GM19099 (cell line): Measurements from ENCODE around the gene DTNB.

Experiments used
- POLR2A ChIP-seq: IDR thresholded peaks from 3 replicates; pipeline ENCODE4 v1.6.1; 2011; ENCODE audit warnings: low read depth; ENCODE audit not compliant: insufficient read length; ENCODE audit errors: extremely low read depth

DTNB gene

DNA sequence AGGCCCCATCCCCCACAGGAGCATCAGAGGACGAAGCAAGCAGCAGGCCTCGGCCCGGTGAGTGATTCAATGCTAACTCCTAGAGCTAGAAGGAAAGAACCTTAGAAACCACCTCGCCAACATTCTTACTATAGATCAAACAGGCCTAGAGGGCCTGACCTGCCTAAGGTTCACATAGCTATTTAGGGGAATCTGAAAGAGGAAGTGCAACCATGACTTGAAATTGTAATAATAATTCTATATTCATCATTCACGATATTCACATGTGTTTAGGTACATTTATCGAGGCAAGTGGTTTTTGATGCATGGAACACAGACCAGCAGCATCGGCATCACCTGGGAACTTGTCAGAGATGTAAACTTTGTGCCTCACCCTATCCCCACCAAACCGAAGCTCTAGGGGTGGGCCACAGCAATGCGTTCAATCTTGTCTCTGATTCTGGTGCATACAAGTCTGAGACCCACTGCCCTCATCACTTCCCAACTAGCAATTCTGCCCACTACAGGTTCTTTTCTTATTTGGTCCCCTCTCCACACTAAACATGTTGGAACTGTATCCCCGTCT lies 253.6 kb downstream of the DTNB start:
- TF ChIP-seq POLR2A, result peak; percentile 48

DNA sequence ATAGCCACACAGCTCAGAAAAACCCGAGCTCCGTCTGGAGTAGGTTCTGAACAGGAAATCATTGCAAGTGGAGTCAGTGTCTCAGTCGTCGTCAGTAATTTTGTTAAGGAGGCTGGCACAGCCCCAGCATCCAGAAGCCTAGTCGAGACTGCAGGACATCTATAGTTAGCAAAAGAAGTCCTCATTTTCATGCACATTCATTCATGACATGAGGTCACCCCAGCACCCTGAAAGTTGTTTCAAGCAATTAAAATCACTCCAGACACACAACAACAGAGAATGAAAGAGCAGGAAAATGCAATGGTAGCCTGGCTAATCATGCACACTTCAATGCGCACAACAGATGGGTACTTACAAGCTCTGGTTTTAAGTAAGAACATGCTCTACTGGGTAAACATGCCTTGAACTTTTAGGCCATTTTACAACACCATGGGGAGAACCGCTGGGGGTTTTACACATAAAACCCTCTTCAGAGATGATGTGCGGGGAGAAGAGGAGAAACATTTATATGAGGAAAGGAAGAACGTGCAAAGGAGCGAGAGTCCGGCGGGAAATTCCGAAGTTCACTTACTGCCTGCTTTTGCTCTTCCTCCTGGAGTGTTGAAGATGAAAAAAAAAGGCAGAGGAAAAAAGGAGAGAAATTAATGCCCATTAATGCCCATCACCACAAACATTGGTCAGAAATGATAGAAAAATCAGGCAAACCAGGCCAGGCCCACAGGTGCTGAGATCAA lies 254.3 kb downstream of the DTNB start:
- TF ChIP-seq POLR2A, result peak; percentile 59

DNA sequence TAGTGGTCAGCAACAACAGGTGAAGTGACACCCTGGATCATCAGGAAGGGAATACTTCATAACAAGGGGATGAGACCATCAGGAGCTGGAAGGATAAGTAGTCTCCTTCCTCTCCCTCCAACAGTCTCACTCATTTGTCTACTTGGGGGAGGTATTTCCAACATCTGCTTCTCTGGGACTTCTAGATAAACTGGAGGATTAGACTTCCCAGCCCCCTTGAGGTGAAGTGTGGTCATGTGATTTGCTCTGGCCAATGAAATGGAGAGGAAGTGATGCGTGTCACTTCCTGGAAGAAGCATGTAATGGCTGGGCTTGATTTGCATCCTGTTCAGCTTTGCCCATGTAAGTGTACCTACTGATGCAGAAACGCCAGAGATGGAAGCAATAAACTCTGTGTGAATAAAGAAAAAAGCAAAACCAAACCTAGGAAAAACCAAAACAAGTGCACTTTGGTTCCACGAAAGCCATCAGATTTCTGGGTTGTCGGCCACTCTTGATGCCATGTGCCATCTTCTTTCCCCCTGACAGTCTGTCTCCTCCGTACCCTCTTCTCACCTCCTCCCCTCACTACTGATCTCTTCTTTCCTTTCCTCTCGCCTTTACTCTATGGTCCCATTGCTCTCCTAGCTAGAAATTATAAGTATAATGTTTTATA lies 255.5 kb downstream of the DTNB start:
- TF ChIP-seq POLR2A, result peak; percentile 56

DNA sequence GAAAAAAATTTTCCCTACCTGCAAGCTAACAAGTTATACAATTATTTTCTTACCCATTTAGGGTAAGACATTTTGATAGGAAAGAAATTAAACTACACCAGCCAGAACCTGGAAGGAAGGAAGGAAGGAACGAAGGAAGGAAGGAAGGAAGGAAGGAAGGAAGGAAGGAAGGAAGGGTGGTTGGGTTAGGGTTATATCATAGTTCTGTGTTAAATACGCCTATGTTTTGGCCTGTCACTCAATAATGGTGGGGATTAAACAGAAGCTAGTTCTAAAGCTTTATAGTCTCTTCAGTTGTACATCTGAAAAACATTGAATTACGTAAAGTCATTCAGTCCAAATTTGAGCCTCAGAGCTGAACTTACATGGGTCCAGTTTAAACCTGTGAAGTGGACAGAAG lies 256.7 kb downstream of the DTNB start:
- no peak for TF ChIP-seq POLR2A

DNA sequence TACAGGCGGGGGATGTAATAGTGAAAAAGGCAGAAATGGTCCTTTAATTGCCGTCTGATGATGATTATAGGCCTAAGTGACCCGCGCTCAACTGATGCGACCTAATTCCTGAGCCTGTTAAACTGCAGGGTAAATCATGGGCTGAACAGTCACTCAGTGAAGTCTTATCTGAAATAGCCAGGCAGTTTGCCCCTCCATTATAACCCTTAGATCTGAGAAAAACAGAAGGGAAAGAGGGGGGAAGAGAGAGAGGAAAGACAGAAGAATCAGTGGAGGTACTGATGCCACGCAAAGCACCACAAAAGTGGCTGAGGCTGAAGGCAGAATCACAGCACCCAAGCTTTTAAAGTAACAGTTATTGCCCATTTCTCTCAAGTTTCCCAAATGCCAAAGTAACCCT lies 258.6 kb downstream of the DTNB start:
- TF ChIP-seq POLR2A, result no peak

DNA sequence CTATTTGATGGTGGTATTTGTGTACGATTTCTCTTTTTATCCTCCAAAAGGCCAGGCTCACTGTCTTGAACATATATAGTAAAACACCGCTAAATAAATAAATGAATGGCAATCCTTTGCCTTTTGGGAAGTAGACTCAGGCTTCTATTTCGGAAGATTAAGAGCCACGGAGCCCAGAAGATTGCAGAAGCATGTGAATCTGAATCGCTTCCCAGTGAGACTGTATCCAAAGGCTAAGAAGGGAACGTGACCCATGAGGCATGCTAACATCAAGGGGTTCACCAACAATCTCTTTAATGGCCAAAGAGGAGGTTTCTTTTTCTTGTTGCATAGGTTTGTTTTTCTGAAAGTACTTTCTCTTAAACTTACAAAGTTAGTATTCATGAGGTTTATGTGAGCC lies 261.6 kb downstream of the DTNB start:
- TF ChIP-seq POLR2A, result no peak

DNA sequence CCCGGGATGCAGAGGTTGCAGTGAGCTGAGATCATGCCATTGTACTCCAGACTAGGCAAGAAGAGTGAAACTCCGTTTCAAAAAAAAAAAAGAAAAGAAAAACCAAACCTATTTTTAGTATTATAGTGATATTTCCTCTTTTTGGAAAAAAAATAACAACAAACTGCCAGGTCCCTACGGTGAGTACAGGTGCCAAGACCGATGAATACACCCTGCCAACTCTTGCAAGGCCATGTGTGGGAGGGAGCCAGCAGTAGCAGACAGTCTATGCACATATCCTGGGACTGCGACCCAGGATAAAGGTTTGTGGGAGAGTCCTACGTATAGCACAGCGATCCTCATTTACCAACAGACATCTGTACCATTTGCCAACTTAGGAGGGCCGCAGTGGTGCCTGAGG lies 262.1 kb downstream of the DTNB start:
- TF ChIP-seq POLR2A, result no peak

DNA sequence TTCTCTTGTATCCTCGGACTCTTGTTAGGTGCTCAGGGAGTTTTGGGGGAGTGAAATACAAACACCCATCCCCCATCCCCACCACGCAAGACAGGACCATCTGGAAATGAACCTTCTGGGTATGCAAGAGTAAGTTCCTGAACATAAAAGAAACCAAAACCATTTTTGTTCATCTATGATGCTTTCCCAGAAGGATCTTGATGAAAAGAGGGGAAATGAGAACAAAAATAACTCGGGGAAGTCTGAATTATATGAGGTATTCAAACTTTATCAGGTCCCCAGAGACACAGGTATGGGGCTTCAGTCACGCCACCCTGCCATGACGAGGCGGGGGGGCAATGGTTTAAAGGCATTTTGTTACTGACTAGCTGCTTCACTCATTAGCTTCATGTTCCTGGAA lies 263.0 kb downstream of the DTNB start:
- TF ChIP-seq POLR2A, result no peak

DNA sequence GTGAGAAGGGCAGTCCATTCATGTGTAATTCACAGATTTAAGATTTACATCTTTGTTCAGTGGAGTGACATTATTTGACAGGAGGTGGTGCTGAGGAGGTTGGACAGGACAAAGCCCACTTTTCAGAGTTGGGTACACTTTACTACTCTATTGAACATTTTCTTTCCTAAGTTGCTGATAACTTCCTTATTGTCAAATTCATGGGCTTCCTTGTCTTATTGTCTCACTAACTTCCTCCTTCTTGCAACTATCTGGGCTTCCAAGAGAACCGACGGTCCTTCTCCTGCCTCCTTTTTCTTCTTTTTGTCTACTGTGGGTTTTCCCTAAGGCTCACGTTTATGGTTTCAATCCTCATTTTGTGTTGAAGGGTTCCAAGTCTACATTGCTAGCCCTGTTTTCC lies 263.9 kb downstream of the DTNB start:
- TF ChIP-seq POLR2A, result no peak

DNA sequence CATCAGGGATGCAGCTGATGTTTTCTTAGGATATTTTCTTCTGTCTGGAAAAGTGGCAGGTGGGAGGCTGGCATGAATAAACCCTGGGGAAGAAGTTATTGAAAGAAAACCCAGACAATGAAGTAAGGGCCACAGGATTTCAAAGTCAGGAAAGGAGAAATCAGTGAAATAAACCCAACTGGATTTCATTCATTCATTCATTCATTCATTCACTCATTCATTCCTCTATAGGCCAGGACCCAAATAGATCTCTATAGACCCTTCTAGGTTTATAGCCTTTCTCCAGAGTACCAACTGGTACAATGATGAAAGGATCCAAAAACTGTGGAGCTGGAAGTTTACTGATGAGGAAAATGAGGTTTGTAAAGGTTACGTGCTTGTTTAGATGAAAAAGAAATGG lies 264.3 kb downstream of the DTNB start:
- TF ChIP-seq POLR2A, result no peak

DNA sequence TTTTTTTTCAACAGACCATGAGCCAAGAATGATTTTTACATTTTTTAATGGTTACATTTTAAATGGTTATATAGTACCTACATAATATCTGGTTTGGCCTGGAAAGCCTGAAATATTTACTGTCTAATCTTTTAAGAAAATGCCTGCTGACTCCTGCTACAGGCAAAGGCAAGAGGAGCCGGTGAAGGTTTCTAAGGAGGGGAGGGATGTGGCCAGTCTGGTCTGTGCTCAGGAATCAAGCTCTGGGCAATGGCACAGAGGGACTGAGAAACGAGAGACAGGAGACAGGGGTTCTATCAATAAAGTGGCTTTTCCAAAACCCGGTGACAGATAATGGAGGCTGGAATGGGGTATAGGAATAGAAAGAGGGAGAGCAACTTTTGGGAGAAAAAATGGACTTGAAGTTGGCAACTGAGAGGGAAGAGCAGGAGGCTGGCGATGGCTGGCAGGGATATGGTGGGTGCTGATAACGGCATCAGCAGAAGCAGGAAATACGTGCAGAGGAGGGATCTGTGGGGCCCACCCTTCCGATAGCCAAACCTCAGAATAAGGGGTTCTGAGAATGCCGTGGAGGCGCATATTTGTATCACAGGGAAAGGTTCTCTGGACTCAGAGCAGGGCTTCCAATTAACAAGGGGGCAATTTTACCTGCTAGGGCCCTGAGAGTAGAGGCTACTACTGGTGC lies 267.6 kb downstream of the DTNB start:
- TF ChIP-seq POLR2A, result no peak

DNA sequence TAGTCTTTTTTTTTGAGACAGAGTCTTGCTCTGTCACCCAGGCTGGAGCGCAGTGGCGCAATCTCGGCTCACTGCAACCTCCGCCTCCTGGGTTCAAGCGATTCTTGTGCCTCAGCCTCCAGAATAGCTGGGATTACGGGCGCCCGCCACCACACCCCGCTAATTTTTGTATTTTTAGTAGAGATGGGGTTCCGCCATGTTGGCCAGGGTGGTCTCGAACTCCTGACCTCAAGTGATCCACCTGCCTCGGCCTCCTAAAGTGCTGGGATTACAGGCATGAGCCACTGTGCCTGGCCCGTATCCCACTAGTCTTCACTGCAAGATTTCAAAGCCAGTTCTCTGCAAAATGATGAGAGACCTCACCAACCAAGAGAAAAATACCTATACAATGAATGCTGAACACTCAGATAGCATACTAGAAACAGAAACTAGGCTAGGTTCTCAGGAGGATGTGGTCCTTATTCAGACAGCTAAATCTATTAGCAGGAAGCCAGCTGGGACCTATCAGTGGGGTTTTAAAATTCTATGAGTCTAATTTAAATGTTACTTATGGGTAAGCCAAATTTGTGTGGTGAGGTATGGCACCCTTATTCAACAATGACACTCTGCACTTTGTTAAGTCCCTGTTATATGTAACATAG lies 270.1 kb downstream of the DTNB start:
- peak; percentile 54 for TF ChIP-seq POLR2A

DNA sequence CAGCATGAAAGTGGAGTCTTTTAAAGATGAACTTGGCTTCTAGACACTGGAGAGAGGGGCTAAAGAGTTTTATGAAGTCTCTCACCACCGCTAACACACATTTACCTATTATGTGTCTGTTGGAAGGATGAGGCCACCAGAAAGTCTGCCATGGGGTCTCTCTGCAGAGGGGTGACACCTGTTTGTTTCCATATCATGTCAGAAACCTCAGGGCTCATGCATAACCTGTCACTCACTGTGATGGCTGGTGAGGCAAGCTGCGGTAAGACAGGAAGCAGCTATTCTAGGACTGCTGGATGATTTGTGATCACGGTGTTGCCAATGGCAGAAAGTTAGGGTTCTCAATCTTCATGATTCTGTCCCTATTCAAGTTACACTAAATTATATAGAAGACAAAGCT lies 270.9 kb downstream of the DTNB start:
- peak; percentile 42 for TF ChIP-seq POLR2A

DNA sequence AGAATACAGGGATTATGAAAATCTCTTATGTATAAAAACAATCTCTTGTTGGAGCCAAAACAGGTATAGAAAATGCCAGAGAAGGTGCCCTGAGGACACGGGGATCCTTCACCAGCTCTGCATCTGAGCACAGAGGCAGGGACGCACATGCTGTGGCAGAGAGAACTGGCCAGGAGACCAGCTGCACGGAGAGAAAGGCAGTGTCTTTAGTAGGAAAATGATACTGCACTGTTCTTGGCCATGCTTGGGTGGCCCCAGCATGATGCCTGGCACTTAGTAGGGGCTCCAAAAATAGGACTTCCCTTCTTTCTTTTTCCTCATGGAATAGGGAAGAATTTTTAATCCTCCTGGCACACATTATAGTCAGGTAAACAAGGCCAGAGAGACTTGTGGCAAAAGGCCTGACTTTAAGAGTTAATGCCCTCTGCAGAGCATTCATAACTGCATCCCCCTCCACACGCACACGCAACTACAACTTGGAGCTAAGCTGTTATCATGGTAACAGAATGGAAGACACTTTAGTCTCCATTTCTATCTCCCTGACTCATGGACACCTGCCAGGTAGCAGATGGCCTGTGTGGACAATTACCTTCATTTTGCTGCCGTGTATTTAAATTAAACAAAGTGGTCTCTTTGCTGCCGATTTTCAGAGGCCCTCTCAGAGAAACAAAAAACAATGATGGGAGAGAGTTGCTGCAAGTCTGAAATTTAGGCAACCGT lies 271.9 kb downstream of the DTNB start:
- TF ChIP-seq POLR2A, result no peak
